Left forelimb (tissue), 1 donor: ENCODE data around the gene SFT2D3.

Experiments
- DNase-seq: peaks from one replicate; pipeline ENCODE4 v3.0.0-alpha.2; 2018; ENCODE audit warnings: low spot score

The SFT2D3 gene

GRCh38 chr2:127681976-127682857, 19.1 kb upstream of the SFT2D3 start:
- DNase-seq, result no peak

GRCh38 chr2:127683056-127683455, 18.2 kb upstream of the SFT2D3 start:
- no peak for DNase-seq

- DNase-seq, result no peak
These were observed 17.5 kb upstream of the SFT2D3 start for GRCh38 chr2:127683757-127684156.

GRCh38 chr2:127685410-127686080, 15.8 kb upstream of the SFT2D3 start:
- no peak for DNase-seq

- DNase-seq, result no peak
These were observed 12.9 kb upstream of the SFT2D3 start for GRCh38 chr2:127688405-127688804.

- no peak for DNase-seq
These were observed 10.6 kb upstream of the SFT2D3 start for GRCh38 chr2:127690696-127691095.

DNA sequence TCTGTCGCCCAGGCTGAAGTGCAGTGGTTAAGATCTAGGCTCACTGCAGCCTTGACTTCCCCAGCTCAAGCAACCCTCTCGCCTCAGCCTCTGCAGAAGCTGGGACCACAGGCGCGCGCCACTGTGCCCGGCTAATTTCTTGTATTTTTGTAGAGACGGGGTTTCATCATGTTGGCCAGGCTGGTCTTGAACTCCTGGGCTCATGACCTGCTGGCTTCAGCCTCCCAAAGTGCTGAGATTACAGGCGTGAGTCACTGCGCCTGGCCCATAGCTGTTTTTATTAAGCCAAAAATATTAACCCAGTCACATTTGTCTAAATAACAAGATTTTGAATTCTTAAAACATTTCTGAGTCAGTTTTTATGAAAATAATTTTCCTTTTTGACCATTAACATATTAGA, 6.3 kb upstream of the SFT2D3 start:
- no peak for DNase-seq

DNA sequence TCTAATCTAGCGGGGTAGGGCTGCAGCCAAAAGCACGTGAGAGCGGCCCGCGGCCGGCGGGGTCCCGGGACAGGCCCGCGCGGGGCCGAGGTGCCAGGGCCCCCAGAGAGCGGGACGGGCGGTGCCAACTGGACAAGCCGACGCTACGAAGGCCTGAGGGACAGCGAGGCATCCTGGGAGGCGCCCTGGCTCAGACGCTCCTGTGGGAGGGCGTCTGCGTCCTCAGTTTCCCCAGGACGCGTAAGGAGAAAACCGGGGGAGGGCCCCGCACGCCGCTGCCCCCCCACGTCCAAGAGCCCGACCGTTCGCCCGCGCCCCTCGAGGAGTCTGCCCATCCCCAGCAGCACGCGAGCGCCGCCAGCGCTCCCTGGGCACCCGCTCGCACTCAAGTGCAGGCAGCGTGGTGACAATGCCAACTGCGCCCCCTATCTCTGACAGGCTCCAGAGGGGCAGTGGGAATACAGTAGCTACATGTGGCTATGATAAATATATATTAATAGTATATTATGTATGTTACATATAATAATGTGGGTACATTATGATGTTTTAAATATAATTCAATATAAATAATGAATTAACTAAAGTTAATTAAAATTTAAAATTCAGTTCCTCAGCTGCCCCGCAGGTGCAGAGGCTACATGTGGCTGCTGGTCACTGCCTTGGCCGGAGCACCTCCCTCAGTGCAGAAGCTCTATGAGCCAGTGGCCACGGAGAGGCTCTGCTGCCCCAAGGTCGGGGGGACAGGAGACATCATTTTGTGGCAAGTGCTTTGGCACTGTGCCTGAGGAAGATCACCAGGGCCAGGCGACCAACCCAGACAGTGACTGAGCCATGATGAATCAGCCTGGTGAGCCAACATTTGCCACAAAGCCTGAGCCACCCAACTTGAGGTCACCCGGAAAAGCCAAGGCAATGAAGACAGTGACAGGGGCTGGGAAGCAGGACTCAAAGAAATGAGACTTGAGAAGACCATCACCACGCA, 5.5 kb upstream of the SFT2D3 start:
- DNase-seq, result no peak

- DNase-seq, result no peak
These were observed 3.7 kb upstream of the SFT2D3 start for GRCh38 chr2:127697482-127698180.

DNA sequence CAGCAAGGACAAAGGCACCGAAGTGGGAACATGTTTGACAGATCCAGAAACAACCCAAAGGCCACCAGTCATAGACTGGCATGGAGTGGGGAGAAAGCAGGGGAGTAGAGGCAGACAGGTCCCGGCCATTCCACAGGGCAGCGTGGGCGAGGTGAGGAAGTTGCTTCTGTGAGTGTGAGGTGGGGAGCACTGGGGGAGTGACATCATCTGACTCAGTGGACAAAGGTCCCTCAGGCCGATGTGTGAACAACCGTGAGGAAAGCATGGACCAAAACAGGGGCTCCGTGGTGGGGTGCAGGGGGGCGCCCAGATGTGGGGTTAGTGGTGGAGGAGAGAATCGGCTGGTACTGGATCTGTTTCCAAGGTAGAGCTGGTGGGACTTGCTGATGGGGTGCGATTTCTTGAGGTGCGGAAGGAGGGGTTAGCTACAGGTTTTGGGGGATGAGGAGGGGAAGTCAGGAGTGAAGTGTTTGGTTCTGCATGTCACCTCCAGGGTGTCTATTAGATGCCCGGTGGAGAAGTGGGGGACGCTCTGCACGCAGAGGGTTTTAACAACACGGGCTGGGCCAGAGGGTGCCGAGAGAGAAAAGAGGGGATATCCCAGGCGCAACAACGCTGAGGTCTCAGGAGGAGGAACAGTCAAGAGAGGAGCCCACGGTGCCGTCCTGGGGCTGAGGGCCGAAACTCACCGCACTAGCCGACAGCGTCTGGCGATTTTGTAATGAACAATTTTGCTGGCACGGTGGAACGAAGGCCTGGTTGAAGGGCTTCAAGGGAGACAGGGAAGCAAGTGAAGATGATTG, 2.5 kb upstream of the SFT2D3 start:
- no peak for DNase-seq

DNA sequence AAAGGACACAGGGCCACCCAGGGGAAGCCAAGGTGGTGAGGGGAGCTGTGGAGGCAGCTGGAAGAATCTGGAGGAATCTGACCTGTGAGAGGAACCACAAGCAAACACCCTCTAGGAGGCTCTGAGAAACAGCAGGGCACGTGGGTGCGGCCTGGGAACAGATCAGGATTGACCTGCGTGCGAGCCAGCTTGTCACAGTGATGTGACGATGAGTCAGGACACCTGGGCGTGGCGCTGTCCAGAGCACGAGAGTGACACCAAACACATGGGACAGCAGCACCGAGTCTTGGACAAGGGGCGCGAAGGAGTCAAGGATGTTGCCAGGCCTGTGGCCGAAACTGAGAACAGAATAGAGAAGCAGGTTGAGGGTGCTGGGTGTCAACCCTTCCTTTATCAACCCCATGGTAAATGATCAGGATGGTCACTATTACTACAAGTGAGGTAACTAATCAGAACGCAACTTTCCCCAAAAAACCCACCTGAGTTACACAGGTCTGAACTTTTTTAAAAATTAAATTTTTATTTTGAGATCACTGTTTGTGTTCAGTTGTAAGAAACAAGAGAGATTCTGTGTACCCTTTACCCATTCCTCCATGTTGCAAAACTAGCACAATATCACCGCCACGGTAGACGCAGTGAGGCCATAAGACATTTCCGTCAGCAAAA, 637 bp upstream of the SFT2D3 start:
- DNase-seq, result no peak

- peak; percentile 87 for DNase-seq
These were observed 526 bp downstream of the SFT2D3 start for GRCh38 chr2:127701651-127702394.

GRCh38 chr2:127702395-127703009, 1.2 kb downstream of the SFT2D3 start:
- DNase-seq, result no peak

DNA sequence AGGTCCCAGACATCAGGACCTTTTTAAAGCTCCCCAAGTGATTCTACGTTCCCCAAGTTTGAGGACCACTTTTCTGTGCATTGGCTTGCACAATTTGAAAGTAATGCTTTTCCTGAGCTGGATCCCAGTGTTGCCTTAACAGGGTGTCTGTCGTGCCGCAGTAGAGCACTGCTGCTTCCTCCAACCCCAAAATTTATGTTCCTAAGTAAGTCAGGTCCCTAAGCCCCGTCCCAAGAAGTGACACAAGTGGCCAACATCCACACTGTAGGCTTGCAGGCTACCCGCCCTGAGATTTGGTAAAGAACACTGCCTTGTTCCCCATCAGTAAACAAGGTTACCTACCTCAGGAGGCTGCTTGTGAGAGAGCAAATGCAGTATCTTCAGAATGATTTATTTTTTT, 2.0 kb downstream of the SFT2D3 start:
- no peak for DNase-seq

DNA sequence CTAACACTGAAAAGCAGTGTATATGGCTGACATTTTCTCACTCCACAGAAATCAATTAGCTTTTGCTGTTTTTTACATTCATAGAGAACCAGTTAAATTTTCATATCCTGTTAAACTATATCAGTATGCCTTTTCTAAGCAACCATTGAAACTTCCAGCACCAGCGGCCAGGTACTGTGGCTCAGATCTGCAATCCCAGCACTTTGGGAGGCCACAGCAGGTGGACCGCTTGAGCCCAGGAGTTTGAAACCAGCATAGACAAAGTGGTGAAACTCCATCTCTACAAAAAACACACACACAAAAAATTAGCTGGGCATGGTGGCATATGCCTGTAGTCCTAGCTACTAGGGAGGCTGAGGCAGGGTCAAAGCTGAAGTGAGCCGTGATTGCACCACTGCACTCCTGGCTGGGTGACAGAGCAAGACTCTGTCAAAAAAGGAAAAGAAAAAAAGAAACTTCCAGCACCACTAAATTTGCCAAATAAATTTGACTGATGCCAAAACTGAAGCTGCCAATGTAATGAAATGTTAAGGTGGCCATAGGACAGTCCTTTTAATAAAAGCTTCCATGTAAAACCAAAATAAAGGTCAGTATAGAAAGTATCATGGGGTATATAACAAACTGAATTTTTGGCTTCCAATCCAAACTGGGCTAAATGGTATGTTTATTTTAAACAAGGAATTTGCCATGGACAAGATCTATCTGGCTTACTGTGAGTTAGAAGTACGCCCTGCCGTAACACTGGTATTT, 3.5 kb downstream of the SFT2D3 start:
- no peak for DNase-seq

DNA sequence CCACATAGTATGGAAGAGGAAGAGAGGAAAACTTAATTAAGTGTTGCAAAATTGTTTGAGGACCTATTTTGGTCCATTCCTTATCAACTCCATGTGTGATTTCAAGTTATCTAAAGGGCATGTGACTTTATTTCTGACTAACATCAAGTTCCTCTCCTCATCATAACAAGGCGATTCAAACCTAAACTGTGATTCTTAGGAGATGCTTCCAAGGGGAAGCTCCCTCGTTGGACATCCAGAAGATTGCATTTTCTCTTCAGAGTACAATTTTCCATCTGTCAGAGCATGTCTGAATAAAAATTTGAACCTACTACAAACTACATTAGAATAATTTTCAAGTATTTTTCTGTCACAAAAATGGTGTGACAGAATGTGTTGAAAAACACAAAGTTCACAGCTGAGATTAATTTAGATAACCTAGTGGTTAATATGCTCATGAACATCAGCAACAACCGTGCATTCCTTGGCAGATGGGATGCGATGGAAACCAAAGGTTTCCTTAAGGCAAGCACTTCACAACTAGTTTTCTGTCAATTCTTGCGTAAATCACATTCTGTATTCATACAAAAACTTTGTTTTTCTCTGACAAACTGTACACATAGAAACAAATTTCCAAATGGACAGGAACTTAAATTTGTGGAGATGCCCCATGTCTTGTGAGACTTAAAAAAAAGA, 4.2 kb downstream of the SFT2D3 start:
- no peak for DNase-seq

DNA sequence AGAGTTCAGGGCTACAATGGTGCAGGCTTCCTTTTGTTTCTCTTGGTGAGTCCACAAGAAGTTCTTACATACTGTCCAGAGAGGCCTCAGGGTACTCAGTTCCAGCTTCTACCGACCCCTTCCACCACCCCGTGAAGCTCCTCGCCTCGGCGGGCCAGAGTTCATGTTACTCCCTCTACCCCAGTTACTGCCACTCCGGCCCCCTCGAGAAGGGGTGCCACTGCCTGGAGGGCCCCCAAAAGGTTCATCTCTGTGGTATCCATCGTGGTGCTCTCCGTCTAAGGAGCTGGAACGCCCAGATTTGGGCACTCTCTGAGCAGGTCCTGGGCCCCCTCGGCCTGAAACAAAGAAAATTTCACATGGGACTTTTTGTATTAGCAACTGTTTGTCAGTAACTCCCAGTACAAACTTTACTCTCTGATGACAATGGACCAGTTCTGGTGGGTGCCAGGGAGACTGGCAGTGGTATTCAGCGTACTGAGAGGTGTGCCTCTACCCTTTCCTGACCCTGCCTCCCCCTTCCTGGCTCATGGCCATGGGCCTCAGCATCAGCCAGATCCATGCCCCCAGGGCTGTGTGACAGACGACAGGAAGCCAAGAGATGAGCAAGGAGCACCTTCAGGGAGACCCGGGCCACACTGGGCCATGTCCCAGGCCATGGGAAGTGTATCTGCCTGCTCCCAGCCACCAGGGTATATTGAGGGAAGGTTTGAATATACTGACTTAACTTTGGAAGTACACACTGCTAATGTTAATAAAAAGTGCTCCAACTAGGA, 5.1 kb downstream of the SFT2D3 start:
- DNase-seq, result no peak
